HCT116 (cell line): ENCODE measurements around the gene DIP2B. TPM values are rescaled to one million over a fixed set of nuclear protein-coding genes. Genes with fewer than 3 reads are reported as not detected.

Source experiments
- ATAC-seq: fragments of 200-7000 bp; cut with Tn5 transposase; 2 replicates; pipeline ENCODE4 v1.9.1; 2020; ENCODE audit warnings: mild to moderate bottlenecking, moderate library complexity
- BruUV-seq: library from RNA; stranded (reverse); fragments of 400-500 nt; replicated peaks from 2 replicates; lab custom pipeline; 2021; lab: Mats Ljungman, UMichigan
- CTCF ChIA-PET: fragments of 300-600 bp; sonication (Branson Sonifier 250); formaldehyde crosslinking; loops from one replicate; lab custom pipeline; 2021; ENCODE audit warnings: antibody characterized with exemption; lab: Charles Lee
- POLR2A ChIA-PET: fragments of 300-600, 350-600 bp; sonication (Branson Sonifier 250); formaldehyde crosslinking; loops from one replicate; lab custom pipeline; 2021; ENCODE audit warnings: antibody characterized with exemption; lab: Charles Lee
- RAD21 ChIA-PET, 2 experiments: fragments of 300-600 bp; sonication (Branson Sonifier 250); formaldehyde crosslinking; loops; one replicate each; lab custom pipeline; 2023; ENCODE audit warnings: low total read pairs in 2 of 2; ENCODE audit not compliant: uncharacterized antibody in 2 of 2, unreplicated experiment in 2 of 2, low non-redundant PET in 1 of 2; lab: Charles Lee
- DNase-seq: peaks from one replicate; pipeline ENCODE4 v3.0.0-alpha.2; 2010; ENCODE audit warnings: low read depth, low spot score
- H2AFZ ChIP-seq: fragments of 200-600 bp; shearing (Covaris generic), sonication (generic); 2 replicates; pipeline ENCODE4 v1.6.1; 2017; ENCODE audit warnings: low read depth, mixed run types, mixed read lengths, antibody characterized with exemption, low read length; ENCODE audit not compliant: poor library complexity, severe bottlenecking
- H3K27ac ChIP-seq: 2 replicates; pipeline ENCODE4 v1.5.1; 2012; ENCODE audit warnings: low read depth, low read length
- H3K27me3 ChIP-seq: fragments of 200-600 bp; sonication (generic); 2 replicates; pipeline ENCODE4 v1.6.1; 2016; ENCODE audit warnings: mixed run types, low read length, mixed read lengths; ENCODE audit not compliant: insufficient read depth
- H3K36me3 ChIP-seq, 2 experiments: fragments of 200-500 bp in 1 of 2; fragments of 200-600 bp in 1 of 2; sonication (Bioruptor generic) in 1 of 2; sonication (generic) in 1 of 2; 2 replicates each; pipeline versions ENCODE4 v1.5.1 to v1.6.1; 2014 to 2016; ENCODE audit warnings: low read length in 2 of 2, inconsistent platforms in 1 of 2, mixed read lengths in 1 of 2, mixed run types in 1 of 2; ENCODE audit not compliant: insufficient read depth in 2 of 2, control insufficient read depth in 1 of 2
- H3K4me1 ChIP-seq, 2 experiments: fragments of 200-600 bp in 1 of 2; sonication (generic) in 1 of 2; 2 replicates each; pipeline versions ENCODE4 v1.5.1 to v1.6.1; 2012 to 2017; ENCODE audit warnings: low read length in 2 of 2, inconsistent platforms in 1 of 2, mild to moderate bottlenecking in 1 of 2, mixed read lengths in 1 of 2, mixed run types in 1 of 2, moderate library complexity in 1 of 2; ENCODE audit not compliant: insufficient read depth in 2 of 2, control insufficient read depth in 1 of 2
- H3K4me2 ChIP-seq: fragments of 200-600 bp; sonication (generic); 2 replicates; pipeline ENCODE4 v1.6.1; 2017; ENCODE audit warnings: mixed run types, low read length, mixed read lengths
- H3K4me3 ChIP-seq, 2 experiments: fragments of 200-600 bp in 1 of 2; sonication (generic) in 1 of 2; replicated peaks in 1 of 2; 2 replicates each; pipeline ENCODE4 v1.5.1; 2011 to 2016; ENCODE audit warnings: low read length in 2 of 2, control low read depth in 1 of 2, low read depth in 1 of 2, mild to moderate bottlenecking in 1 of 2, mixed read lengths in 1 of 2, mixed run types in 1 of 2
- H3K79me2 ChIP-seq: fragments of 200-600 bp; sonication (generic); 2 replicates; pipeline ENCODE4 v1.6.1; 2017; ENCODE audit warnings: mild to moderate bottlenecking, mixed run types, low read length, moderate library complexity, mixed read lengths; ENCODE audit not compliant: insufficient read depth
- H3K9ac ChIP-seq: fragments of 200-600 bp; sonication (generic); 2 replicates; pipeline ENCODE4 v1.6.1; 2016; ENCODE audit warnings: low read length, mixed read lengths
- H3K9me2 ChIP-seq: fragments of 200-600 bp; sonication (generic), shearing (Covaris generic); 2 replicates; pipeline ENCODE4 v1.6.1; 2017; ENCODE audit warnings: mixed run types, mild to moderate bottlenecking, moderate library complexity; ENCODE audit not compliant: insufficient read depth
- H3K9me3 ChIP-seq, 2 experiments: fragments of 200-500 bp in 1 of 2; fragments of 200-600 bp in 1 of 2; sonication (Bioruptor generic) in 1 of 2; sonication (generic) in 1 of 2; 2 replicates each; pipeline ENCODE4 v1.6.1; 2014 to 2017; ENCODE audit warnings: low read length in 2 of 2, mixed read lengths in 2 of 2, inconsistent platforms in 1 of 2, low read depth in 1 of 2, mild to moderate bottlenecking in 1 of 2, mixed run types in 1 of 2, moderate library complexity in 1 of 2; ENCODE audit not compliant: control insufficient read depth in 1 of 2, insufficient read depth in 1 of 2
- H4K20me1 ChIP-seq: fragments of 200-600 bp; sonication (generic), shearing (Covaris generic); 2 replicates; pipeline ENCODE4 v1.6.1; 2017; ENCODE audit warnings: mixed run types, mild to moderate bottlenecking, moderate library complexity; ENCODE audit not compliant: insufficient read depth
- CBX3 ChIP-seq: IDR thresholded peaks from 2 replicates; pipeline ENCODE4 v1.6.1; 2012; ENCODE audit warnings: low read depth
- CEBPB ChIP-seq: IDR thresholded peaks from 2 replicates; pipeline ENCODE4 v1.6.1; 2012; ENCODE audit warnings: low read depth
- CTCF ChIP-seq, 3 experiments: fragments of 200-600 bp in 1 of 3; sonication (generic) in 1 of 3; IDR thresholded peaks in 2 of 3; conservative IDR thresholded peaks in 1 of 3; 2 replicates each; pipeline ENCODE4 v1.5.1; 2012 to 2017; ENCODE audit warnings: low read depth in 2 of 3, low read length in 2 of 3, antibody characterized with exemption in 1 of 3, borderline replicate concordance in 1 of 3, control low read depth in 1 of 3, mild to moderate bottlenecking in 1 of 3, mixed read lengths in 1 of 3, mixed run types in 1 of 3, moderate library complexity in 1 of 3; ENCODE audit not compliant: insufficient read depth in 1 of 3
- EZH2 ChIP-seq: fragments of 200-600 bp; sonication (generic); IDR thresholded peaks from 2 replicates; pipeline ENCODE4 v1.6.1; 2017; ENCODE audit warnings: antibody characterized with exemption, mixed run types
- EZH2phosphoT487 ChIP-seq: fragments of 200-600 bp; IDR thresholded peaks from 2 replicates; pipeline ENCODE4 v1.6.1; 2018; ENCODE audit warnings: antibody characterized with exemption, borderline replicate concordance
- JUND ChIP-seq: IDR thresholded peaks from 2 replicates; pipeline ENCODE4 v1.6.1; 2012
- REST ChIP-seq: IDR thresholded peaks from 2 replicates; pipeline ENCODE4 v1.6.1; 2012; ENCODE audit warnings: low read depth
- SRF ChIP-seq: IDR thresholded peaks from 2 replicates; pipeline ENCODE4 v1.6.1; 2012; ENCODE audit warnings: low read depth
- TCF7L2 ChIP-seq: IDR thresholded peaks from 2 replicates; pipeline ENCODE4 v1.7.0; 2011; ENCODE audit warnings: borderline replicate concordance, inconsistent platforms; ENCODE audit not compliant: insufficient read depth, insufficient read length; ENCODE audit errors: extremely low read depth
- YY1 ChIP-seq: IDR thresholded peaks from 2 replicates; pipeline ENCODE4 v1.6.1; 2011; ENCODE audit warnings: low read length, low read depth, moderate library complexity, mild to moderate bottlenecking; ENCODE audit not compliant: insufficient replicate concordance; ENCODE audit errors: extremely low read depth
- ZBTB33 ChIP-seq: IDR thresholded peaks from 2 replicates; pipeline ENCODE4 v1.6.1; 2011; ENCODE audit warnings: mild to moderate bottlenecking, low read length, moderate library complexity; ENCODE audit not compliant: insufficient replicate concordance; ENCODE audit errors: extremely low read depth
- ZNF274 ChIP-seq: fragments of 200-500 bp; sonication (Bioruptor generic); IDR thresholded peaks from 2 replicates; pipeline ENCODE4 v1.6.1; 2014; ENCODE audit warnings: mild to moderate bottlenecking, low read depth, low read length, inconsistent platforms
- intact Hi-C: fragments of 100-400 bp; cut with micrococcal nuclease; formaldehyde crosslinking; loops from 2 replicates; pipeline ENCODE4 v1.10.0; 2022
- total RNA-seq: library from RNA; stranded (reverse); gene quantifications from one replicate; pipeline ENCODE4 v1.2.1, GENCODE V29; 2021; ENCODE audit not compliant: unreplicated experiment

Gene DIP2B
- total RNA-seq, 1 experiment from 2014 or later = 32.3 TPM

GRCh38 chr12:50612882-50613281 lies 108.1 kb downstream of the DIP2B start (continued):
- TF ChIP-seq EZH2phosphoT487 = no peak

- intact Hi-C loops = no loop called here
- Histone ChIP-seq H3K27me3 (no peaks in the 10 kb centered on the region), H3K9me2 (no peaks in the 10 kb centered on the region), H2AFZ (no peak overlapping the region), H3K27ac (peak overlapping the region; percentile 39; the same call in 1 of the 2 replicates), H4K20me1 (no peaks in the 10 kb centered on the region), H3K9ac (no peak overlapping the region), H3K4me2 (peak overlapping the region; percentile 69), H3K4me3 (no peak overlapping the region), H3K36me3 (no peaks in the 10 kb centered on the region), H3K79me2 (peaks cover 25% of the 10 kb centered on the region), H3K4me1 (peaks cover 29 to 51% of the 10 kb centered on the region in 2 experiments), H3K9me3 (no peaks in the 10 kb centered on the region)
- DNase-seq = no peak
- TF ChIP-seq YY1 (no peak), ZNF274 (no peak), CEBPB (no peak), TCF7L2 (no peak), CTCF (IDR thresholded peaks at IDR 0.05 in 2 of 3, conservative IDR thresholded peaks at IDR 0.05 in 1 of 3; ENCODE audit: borderline replicate concordance in 1 of 3, insufficient read depth in 1 of 3, low read depth in 2 of 3, low read length in 2 of 3) (no peak), REST (no peak), ZBTB33 (no peak), EZH2 (no peak), SRF (no peak), JUND (no peak), CBX3 (no peak)
- RAD21 ChIA-PET = no interaction called here
- ATAC-seq = no peak
- CTCF ChIA-PET = no interaction called here
- BruUV-seq = no TSS peak
- POLR2A ChIA-PET = no interaction called here
Observed at GRCh38 chr12:50613463-50613862, 108.7 kb downstream of the DIP2B start.
